HG03159 (cell line): ENCODE data around the gene SOX6.

Experiments used
- ATAC-seq: cut with Tn5 transposase; IDR thresholded peaks from one replicate; pipeline ENCODE4 v1.9.1; 2021; ENCODE audit warnings: mild to moderate bottlenecking, moderate library complexity; ENCODE audit not compliant: unreplicated experiment

The SOX6 gene

GRCh38 chr11:16322190-16322589 lies 34.2 kb downstream of the SOX6 start:
- ATAC-seq, result no peak

DNA sequence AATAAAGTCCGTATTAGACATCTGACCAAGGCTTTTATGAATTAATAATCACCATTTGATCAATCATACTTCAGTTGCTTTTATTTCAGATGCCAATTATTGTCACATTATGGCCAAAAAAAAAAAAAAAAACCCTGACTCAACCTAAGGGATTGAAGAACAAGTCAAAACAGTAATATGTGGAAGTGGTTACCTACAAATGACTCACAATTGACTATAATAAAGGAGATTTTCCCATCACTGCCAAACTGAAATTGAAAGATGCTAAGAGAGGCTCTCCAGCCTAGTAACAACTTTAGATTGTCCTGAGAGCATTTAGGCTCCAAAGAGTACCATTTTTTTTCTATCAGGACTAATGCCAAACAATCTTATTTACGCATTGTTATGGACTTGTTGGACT lies 35.2 kb downstream of the SOX6 start:
- ATAC-seq, result no peak

GRCh38 chr11:16318320-16318719 lies 38.0 kb downstream of the SOX6 start:
- no peak for ATAC-seq

DNA sequence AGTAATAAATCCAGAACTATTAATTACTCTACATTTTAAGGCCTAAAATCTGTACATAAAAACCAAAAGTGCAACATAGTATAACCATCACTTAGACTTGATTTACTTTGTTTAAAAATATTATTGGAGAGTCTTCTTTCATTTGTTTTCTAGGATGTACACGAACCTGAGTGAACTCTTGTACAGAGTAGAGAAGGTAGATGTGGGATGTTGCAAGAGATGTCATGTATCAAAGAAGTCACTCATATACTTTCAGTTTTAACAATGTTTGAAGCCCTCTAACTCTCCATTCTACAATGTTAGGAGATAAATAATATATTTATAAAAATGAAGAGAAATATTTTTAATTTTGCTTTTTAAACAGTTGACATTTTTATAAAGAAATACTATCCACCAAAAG lies 38.6 kb downstream of the SOX6 start:
- no peak for ATAC-seq

GRCh38 chr11:16313846-16314245 lies 42.5 kb downstream of the SOX6 start:
- no peak for ATAC-seq

DNA sequence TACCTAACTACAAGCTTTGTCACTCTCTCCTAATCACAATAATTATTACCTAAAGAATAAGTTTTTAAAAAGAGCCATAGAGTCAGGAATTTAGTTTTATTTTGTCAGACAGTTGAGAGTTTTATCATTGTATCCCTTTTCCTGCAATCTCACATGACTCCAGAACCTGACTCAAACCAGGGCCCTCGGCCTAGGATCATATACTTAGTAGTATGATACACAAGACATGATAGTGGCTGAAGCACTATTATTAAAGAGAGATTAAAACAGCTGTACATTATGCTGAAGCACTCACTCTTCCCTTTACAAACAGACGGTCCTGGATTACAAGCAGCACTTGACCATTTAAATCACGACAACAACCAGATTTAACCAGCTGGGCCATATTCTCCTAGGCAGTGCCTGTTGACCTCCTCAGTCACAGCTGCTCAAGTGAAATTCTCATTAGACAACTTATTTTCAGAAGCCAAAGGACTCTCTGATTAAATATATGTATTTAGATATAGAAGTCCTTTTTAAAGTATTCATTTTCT lies 44.0 kb downstream of the SOX6 start:
- no peak for ATAC-seq

GRCh38 chr11:16311831-16312230 lies 44.5 kb downstream of the SOX6 start:
- no peak for ATAC-seq

GRCh38 chr11:16310943-16311342 lies 45.4 kb downstream of the SOX6 start:
- no peak for ATAC-seq

- no peak for ATAC-seq
Measured at GRCh38 chr11:16309226-16309625, 47.1 kb downstream of the SOX6 start.

DNA sequence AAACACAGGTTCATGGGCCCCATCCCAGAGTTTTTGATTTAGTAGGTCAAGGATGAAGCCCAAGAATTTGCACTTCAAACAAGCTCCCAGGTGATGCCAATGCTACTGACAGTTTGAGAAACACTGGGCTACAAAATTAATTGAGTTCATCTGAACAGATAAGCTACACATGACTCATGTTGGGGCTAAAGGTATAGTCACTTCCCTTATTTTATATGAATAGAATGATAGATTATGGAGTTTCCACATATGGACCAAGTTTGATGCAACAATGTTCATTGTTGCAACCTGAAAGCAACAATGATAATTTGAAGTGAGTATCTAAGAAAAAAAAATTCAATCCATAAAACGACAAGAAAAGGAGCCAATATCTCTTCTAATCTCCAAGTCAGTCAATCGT lies 54.9 kb downstream of the SOX6 start:
- no peak for ATAC-seq

DNA sequence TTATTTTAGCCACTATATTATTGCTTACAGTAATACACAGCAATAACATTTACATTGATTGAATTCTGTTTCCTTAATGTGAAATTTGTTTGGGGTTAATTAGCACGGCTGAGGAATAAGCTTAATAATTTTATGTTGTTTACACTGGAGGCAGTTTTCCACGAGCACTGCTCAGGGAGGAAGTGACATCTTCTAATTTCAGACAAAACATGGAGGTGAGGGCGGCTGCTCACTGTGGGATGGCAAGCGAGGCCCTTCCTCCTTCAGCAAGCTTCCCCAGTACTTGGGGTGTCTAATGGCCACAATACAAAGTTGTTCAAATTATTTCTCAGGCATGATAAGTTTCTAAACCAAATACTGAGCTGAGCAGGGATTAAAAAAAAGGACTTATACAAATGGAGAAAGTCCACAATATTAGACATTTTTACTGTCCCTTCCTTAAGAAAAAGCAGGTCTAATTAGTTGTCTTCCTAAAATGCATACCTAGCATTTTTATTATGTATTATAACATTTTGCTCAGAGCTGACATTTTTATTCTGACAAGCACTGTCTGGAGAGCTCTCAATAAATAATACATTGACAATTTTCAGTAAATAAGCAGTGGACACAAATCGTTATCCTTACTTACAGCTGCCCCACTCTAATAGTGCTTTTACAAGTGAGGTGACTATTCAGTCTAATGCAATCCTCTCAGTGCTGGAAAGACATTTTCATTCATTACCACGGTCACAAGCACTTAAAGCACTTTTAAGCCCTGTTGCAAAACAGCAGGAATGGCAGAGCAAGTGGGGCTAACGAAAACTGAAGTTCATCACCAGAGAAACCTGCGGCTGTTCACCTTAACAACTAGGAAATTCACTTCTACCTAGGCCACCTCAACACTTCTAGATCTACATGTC lies 56.2 kb downstream of the SOX6 start:
- no peak for ATAC-seq

GRCh38 chr11:16299390-16299789 lies 57.0 kb downstream of the SOX6 start:
- no peak for ATAC-seq

- no peak for ATAC-seq
Measured at GRCh38 chr11:16297332-16297731, 59.0 kb downstream of the SOX6 start.

DNA sequence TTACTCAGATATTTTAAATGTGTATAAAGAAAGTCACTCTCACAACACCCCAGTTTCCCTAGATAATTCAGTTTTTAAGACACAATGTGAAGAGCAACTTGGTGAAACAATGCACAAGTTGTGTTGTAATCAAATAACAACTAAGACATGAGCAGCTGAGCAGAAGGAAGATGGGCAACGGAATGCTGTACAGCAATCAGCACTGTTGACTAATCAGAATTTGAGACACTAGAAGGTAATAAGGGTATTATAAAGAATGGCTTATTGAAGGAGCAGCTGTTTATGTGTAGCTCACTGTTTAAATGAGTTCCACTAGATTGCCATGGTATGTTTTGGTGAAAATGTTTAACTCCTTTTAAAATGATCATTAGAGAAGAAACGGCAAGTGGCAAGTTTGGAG lies 60.1 kb downstream of the SOX6 start:
- ATAC-seq, result no peak

GRCh38 chr11:16295592-16295991 lies 60.8 kb downstream of the SOX6 start:
- ATAC-seq, result no peak

DNA sequence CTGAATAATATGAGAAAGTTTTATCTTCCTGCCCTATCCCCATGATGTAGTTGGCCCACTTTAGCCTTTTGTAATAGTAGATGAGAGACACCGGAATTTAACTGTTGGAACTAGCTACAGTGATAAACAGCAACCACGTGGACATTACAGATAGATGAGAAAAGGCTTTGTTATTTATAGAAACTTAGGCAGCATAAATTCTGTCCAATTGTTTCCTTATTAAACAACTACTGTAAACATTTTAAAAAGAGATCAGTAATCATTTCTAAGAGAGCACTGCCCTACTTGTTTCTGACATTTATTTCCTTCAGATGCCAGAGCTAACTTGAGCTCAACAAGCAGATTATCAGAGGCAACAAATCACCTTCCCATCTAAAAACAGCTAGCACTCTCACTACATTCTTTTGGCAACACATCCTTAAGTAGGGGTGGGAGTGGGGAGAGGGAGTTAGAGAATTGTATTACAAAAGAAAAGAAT lies 63.1 kb downstream of the SOX6 start:
- ATAC-seq, result no peak

GRCh38 chr11:16292167-16292859 lies 64.0 kb downstream of the SOX6 start:
- no peak for ATAC-seq

DNA sequence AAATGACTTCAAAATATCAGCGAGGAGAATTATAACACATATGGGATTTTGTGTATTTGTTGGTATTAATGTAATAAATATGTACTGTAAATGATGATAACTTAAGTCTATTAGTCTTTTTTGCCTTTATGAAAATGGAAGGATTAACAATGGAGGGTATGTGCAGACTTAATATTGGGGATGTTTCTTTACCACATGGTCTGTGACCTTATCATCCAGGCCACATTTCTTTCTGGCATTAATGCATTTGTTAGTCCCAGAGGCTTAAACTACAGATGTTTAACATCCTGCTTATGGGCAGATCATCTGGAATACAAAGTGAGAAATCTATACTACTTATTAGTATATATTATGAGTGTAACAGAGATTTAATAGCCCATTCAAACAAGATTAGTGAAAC lies 64.6 kb downstream of the SOX6 start:
- ATAC-seq, result no peak

DNA sequence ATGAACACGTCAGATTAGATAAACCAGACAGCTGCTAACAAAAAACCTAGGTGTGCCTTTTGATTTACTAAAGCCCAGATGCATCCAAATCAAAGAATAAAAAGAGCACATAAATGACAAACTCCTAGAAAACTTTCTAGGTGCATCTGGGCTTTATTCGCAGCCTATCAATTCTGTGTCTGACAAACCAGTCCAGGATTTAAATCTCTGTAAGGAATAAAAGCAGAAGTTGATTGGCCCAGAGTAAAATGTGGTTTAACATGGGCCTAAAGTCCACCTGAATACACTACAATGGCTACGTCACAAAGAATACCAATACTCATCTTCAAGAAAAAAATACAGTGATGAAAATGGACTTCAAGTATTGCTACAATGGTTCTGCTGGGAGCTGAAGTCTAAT lies 66.8 kb downstream of the SOX6 start:
- no peak for ATAC-seq

- no peak for ATAC-seq
Measured at GRCh38 chr11:16287630-16288280, 68.6 kb downstream of the SOX6 start.

DNA sequence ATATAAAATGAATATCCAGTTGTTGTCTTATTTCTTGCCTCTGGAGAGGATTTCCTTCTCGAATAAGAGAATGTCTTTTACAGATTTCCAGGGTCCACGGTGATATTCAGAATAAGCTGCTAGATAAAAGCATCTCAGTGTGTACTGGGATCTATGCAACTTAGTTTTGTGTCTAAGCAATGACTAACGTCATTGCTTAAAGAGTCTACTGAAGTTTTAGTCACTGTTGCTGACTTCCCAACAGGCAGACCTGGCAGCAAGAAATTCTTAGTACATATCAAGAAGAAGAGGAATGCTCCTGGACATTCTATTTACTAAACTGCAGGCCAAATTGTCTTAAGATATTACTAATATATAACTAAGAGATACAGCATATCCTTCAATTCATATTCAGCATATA lies 70.3 kb downstream of the SOX6 start:
- ATAC-seq, result no peak
